Activated CD8-positive, alpha-beta memory T cell treated with anti-CD3 and anti-CD28 coated beads for 48 hours (primary cell): ENCODE measurements around the gene TRIM63.
A peak's percentile ranks its signal among the peaks of the same experiment; 100 is the strongest.

Experiments used
- DNase-seq, 3 experiments: peaks; one replicate each; pipeline ENCODE4 v3.0.0-alpha.2; 2020; ENCODE audit warnings: low read depth in 2 of 3, low spot score in 2 of 3

TRIM63 gene

GRCh38 chr1:26058052-26058595, 9.3 kb downstream of the TRIM63 start:
- DNase-seq: no peak

- DNase-seq: no peak
Observed at GRCh38 chr1:26057189-26057588, 10.2 kb downstream of the TRIM63 start.

- DNase-seq: no peak
Observed at GRCh38 chr1:26055041-26055440, 12.4 kb downstream of the TRIM63 start.

- DNase-seq: no peak
Observed at GRCh38 chr1:26053718-26054560, 13.5 kb downstream of the TRIM63 start.

GRCh38 chr1:26050248-26050640, 17.2 kb downstream of the TRIM63 start:
- DNase-seq: no peak

GRCh38 chr1:26049531-26050247, 17.7 kb downstream of the TRIM63 start:
- DNase-seq: no peak

- DNase-seq: no peak
Observed at GRCh38 chr1:26047278-26047874, 20.1 kb downstream of the TRIM63 start.

- DNase-seq: no peak
Observed at GRCh38 chr1:26046246-26047095, 21.0 kb downstream of the TRIM63 start.

- DNase-seq: no peak
Observed at GRCh38 chr1:26045722-26046245, 21.6 kb downstream of the TRIM63 start, which contains the start of gene SLC30A2. SLC30A2 (minus strand) TSS chr1:26046118; CDS start chr1:26045896, 222 bp downstream.

GRCh38 chr1:26044971-26045721, 22.3 kb downstream of the TRIM63 start:
- DNase-seq: no peak

- DNase-seq: no peak
Observed at GRCh38 chr1:26044414-26044813, 23.0 kb downstream of the TRIM63 start.

GRCh38 chr1:26043765-26044164, 23.7 kb downstream of the TRIM63 start:
- DNase-seq: no peak

GRCh38 chr1:26041978-26042377, 25.5 kb downstream of the TRIM63 start:
- no peak for DNase-seq

GRCh38 chr1:26041401-26041800, 26.0 kb downstream of the TRIM63 start:
- DNase-seq: no peak

GRCh38 chr1:26038904-26039303, 28.5 kb downstream of the TRIM63 start:
- DNase-seq: no peak

GRCh38 chr1:26038477-26038876, 29.0 kb downstream of the TRIM63 start:
- DNase-seq: no peak

GRCh38 chr1:26037904-26038303, 29.5 kb downstream of the TRIM63 start:
- DNase-seq: no peak

- no peak for DNase-seq
Observed at GRCh38 chr1:26036756-26037281, 30.6 kb downstream of the TRIM63 start.

GRCh38 chr1:26035959-26036755, 31.3 kb downstream of the TRIM63 start:
- peak; percentile 45 to 92 (median 89) for DNase-seq
